ENCODE measurements around the gene ARMC8.

GRCh38 chr3:138203938-138204337, 16.8 kb downstream of the ARMC8 start:
- TF ChIP-seq POLR2AphosphoS5 (IDR thresholded peaks at IDR 0.05; ENCODE audit: low read depth, low read length) = no peak
- no peak for TF ChIP-seq TAF1 (IDR thresholded peaks at IDR 0.05; ENCODE audit: borderline replicate concordance, insufficient read depth, low read length)
- TF ChIP-seq REST (IDR thresholded peaks at IDR 0.05; ENCODE audit: insufficient read depth in 1 of 2, low read depth in 2 of 2, low read length in 2 of 2) = no peak
- no peak for TF ChIP-seq SIN3A (IDR thresholded peaks at IDR 0.05; ENCODE audit: borderline replicate concordance, insufficient read depth, low read length)
- TF ChIP-seq FOXP2 (optimal IDR thresholded peaks at IDR 0.05; ENCODE audit: borderline replicate concordance, extremely low read depth, extremely low read length, insufficient read depth) = no peak

All from PFSK-1 (cell line).